Measurements from ENCODE around the gene ATP1B3. TPM values are rescaled to one million over a fixed set of nuclear protein-coding genes. Genes with fewer than 3 reads are reported as not detected.
"Not testable (repeated sequence)": the region's sequence is repeated elsewhere in the genome, so short reads cannot be mapped to it uniquely, and the experiment has no call there.

The ATP1B3 gene
- total and polyA plus RNA-seq, 9 donors = 36.7 to 140 (median 51.2) TPM

- intact Hi-C loops (cut with DNase I) = loop anchor here in 1 of 4 donors (10.0 kb wide), 1 partner anchor 1870 kb away; no protein-coding TSS in a partner anchor
Measured at GRCh38 chr3:141844812-141845211, 31.6 kb upstream of the ATP1B3 start.

GRCh38 chr3:141845407-141846049, 30.9 kb upstream of the ATP1B3 start:
- no peaks in the 10 kb centered on the region for H3K36me3 ChIP-seq
- H3K4me3 ChIP-seq = no peak overlapping the region
- no peaks in the 10 kb centered on the region for H3K4me1 ChIP-seq (ENCODE audit: insufficient read depth)
- DNase-seq = no peak
- intact Hi-C loops (cut with DNase I) = loop anchor here in 1 of 4 donors (10.0 kb wide), 1 partner anchor 1869 kb away; no protein-coding TSS in a partner anchor
- no peaks in the 10 kb centered on the region for H3K9me3 ChIP-seq
- no peak for TF ChIP-seq CTCF (IDR thresholded peaks at IDR 0.05)
- no peak for TF ChIP-seq EP300 (IDR thresholded peaks at IDR 0.05)
- no peak for TF ChIP-seq POLR2A (IDR thresholded peaks at IDR 0.05)
- no peaks in the 10 kb centered on the region for H3K27me3 ChIP-seq
- no peak overlapping the region for H3K27ac ChIP-seq
- 77 to 89% (median 87%) methylated on average over 5 of the region's 5 CpGs for WGBS, 3 donors

More at GRCh38 chr3:141844812-141845211, 31.6 kb upstream of the ATP1B3 start:
- Histone ChIP-seq H3K9me3 (no peaks in the 10 kb centered on the region), H3K36me3 (no peaks in the 10 kb centered on the region), H3K27ac (no peak overlapping the region), H3K4me1 (ENCODE audit: insufficient read depth) (no peaks in the 10 kb centered on the region), H3K27me3 (no peaks in the 10 kb centered on the region), H3K4me3 (no peak overlapping the region)
- TF ChIP-seq POLR2A (IDR thresholded peaks at IDR 0.05) (no peak), CTCF (IDR thresholded peaks at IDR 0.05) (no peak), EP300 (IDR thresholded peaks at IDR 0.05) (no peak)
- 97 to 98% (median 97%) methylated on average over 2 of the region's 2 CpGs for WGBS, 3 donors
- DNase-seq = no peak

GRCh38 chr3:141846050-141846433, 30.4 kb upstream of the ATP1B3 start:
- Histone ChIP-seq H3K4me3 (no peak overlapping the region), H3K36me3 (no peaks in the 10 kb centered on the region), H3K27me3 (no peaks in the 10 kb centered on the region), H3K4me1 (ENCODE audit: insufficient read depth) (no peaks in the 10 kb centered on the region), H3K9me3 (no peaks in the 10 kb centered on the region), H3K27ac (no peak overlapping the region)
- TF ChIP-seq POLR2A (IDR thresholded peaks at IDR 0.05) (no peak), EP300 (IDR thresholded peaks at IDR 0.05) (no peak), CTCF (IDR thresholded peaks at IDR 0.05) (no peak)
- intact Hi-C loops (cut with DNase I) = loop anchor here in 1 of 4 donors (10.0 kb wide), 1 partner anchor 1869 kb away; no protein-coding TSS in a partner anchor
- WGBS, 3 donors = 31 to 53% (median 42%) methylated on average over 3 of the region's 3 CpGs
- no peak for DNase-seq

- not testable (repeated sequence) for H3K27ac ChIP-seq; H3K4me1 ChIP-seq (ENCODE audit: insufficient read depth); H3K27me3 ChIP-seq; H3K9me3 ChIP-seq; DNase-seq; H3K4me3 ChIP-seq; H3K36me3 ChIP-seq
- intact Hi-C loops (cut with DNase I) = loop anchor here in 1 of 4 donors (10.0 kb wide), 1 partner anchor 1867 kb away; no protein-coding TSS in a partner anchor
- 81 to 85% (median 83%) methylated on average over 5 of the region's 5 CpGs for WGBS, 3 donors
Measured at GRCh38 chr3:141848159-141848748, 28.2 kb upstream of the ATP1B3 start.

Measured in ovary (tissue), 9 donors.